GM12872 (cell line): Measurements from ENCODE around the gene DDR1.

ENCODE experiments used
- CTCF ChIP-seq: IDR thresholded peaks from 3 replicates; pipeline ENCODE4 v1.5.1; 2011; ENCODE audit warnings: low read depth, mild to moderate bottlenecking, low read length, moderate library complexity; ENCODE audit not compliant: insufficient read depth

Gene DDR1

DNA sequence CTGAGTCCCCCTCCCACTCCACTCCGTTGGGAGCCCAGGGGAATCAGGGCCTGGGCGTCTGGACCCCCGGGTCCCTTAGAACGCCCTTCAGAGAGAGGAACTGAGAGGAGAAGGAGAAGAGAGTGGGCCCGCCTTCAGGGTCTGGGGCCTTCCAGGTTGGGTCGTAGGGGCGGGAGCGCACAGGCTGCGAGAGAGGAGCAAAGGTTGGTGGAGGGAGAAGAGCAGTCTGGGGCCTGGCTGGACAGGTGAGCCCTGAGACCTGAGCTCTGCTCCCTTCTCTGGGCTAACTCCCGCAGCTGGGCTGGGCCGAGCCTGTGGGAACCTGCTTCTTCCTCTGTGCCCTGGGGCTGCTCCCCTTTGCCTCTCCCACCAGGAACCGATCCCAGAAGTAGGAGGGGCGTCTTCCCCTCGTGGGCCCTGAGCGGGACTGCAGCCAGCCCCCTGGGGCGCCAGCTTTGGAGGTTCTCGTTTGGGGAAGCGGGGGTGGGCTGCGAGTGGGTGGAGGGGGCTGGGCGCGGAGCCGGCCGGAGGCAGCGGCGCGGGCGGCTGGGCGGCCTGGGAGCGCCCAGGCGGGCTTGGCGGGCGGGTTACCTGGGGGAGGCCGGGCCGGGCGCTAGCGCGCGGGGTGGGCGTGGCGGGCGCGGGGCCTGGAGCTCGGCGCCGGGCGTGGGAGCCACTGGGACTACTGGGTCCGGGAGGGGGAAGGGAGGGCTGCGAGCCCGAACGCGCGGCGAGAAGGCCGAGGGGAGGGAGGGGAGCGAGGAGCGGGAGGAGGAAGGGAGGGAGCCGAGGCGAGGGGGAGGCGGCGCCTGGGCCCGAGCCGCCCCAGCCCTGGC lies at the start of gene DDR1:
TSS of gene DDR1 (plus strand) at position 835 of the 836 bp plus-strand sequence. CDS start 4,211 bp downstream, outside the sequence.
- no peak for TF ChIP-seq CTCF

DNA sequence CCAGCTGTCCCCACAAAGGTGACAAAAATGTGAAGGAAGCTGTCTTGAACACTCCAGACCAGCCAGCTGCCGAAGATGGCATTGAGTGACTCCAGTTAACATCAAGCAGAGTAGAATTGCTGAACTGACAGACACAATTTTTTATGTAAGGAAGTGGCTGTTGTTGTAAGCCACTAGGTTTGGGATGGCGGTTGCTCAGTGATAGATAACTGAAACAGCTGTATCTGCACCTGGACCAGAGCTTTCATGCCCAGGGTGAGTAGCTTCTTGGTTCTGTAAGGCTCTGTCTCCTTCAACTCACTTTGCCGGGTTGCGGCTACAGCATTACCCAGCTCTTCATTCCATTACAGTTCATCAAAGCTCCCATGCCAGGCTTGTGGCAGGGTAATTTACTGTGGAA lies 49.7 kb upstream of the DDR1 start:
- TF ChIP-seq CTCF: no peak

DNA sequence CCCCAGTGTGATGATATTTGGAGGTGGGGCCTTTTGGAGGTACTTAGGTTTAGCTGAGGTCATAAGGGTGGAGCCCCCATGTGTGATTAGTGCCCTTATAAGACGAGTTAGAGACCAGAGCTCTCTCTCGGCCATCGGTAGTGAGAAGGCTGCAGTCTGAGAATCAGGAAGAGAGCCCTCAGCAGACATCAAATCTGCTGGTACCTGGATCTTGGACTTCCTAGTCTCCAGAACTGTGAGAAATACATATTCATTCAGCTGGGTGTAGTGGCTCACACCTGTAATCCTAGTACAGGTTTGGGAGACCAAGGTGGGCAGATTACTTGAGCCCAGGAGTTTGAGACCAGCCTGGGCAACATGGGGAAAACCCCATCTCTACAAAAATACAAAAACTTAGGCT lies 48.7 kb upstream of the DDR1 start:
- TF ChIP-seq CTCF: no peak

DNA sequence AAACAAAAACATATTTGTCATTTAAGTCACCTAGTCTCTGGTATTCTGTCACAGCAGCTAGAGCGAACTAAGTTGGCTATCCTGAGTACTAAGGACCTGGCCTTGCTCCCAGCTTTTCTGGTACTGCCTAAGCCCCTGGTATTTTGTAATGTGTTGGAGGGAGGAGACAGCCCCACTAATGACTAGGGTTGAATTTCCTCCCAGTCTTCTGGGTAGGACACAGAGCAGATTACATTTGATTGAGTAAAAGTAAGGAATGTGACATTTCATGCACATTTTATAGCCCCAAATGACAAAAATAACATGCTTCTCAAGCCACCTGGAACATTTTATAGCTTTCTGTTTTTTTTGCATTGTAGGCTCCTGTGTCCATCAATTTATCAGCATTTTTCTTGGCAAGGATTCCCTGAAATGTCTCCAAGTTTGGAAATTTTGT lies 47.9 kb upstream of the DDR1 start:
- TF ChIP-seq CTCF: no peak

DNA sequence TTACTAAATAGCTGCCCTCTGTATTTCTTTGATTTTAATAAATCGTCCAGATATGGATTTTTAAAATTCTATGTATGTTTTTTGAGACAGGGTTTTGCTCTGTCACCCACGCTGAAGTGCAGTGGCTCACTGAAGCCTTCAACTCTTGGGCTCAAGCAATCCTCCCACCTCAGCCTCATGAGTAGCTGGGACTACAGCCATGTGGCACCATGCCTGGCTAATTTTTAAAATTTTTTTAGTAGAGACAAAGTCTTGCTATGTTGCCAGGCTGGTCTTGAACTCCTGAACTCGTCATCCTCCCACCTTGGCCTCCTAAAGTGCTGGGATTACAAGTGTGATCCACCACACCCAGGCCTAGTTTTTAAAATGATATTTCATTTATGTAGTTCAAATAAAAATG lies 47.4 kb upstream of the DDR1 start:
- TF ChIP-seq CTCF: no peak

DNA sequence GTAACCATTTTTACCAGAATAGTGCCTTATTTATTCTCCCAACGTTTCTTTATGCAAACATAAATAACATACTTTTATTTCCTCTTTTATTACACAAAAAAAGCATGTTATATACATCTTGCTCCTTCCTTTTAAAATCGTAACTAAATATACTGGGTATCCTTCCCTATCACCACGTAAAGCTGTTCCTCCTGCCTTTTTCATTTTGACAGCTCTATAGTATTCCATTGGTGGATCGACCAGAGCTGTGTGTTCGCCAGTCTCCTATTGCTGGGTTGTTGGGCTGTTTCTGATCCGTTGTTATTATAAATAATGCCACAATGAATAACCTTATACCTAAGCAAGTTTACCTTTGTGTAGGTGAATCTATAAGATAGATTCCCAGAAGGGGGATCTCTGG lies 46.9 kb upstream of the DDR1 start:
- no peak for TF ChIP-seq CTCF

- no peak for TF ChIP-seq CTCF
Observed at GRCh38 chr6:30837870-30838269, 46.4 kb upstream of the DDR1 start.
